Lower leg skin (tissue), 3 donors: ENCODE results near the gene KIDINS220.

Experiments
- CTCF ChIP-seq, 3 donors: fragments of 450-650 bp; IDR thresholded peaks; one replicate each; pipeline ENCODE4 v1.5.1; 2016; ENCODE audit warnings: antibody characterized with exemption in 3 of 3, mild to moderate bottlenecking in 3 of 3, moderate library complexity in 2 of 3
- POLR2A ChIP-seq, 2 donors: fragments of 450-650 bp; IDR thresholded peaks; one replicate each; pipeline ENCODE4 v1.6.1; 2016 to 2017; ENCODE audit warnings: antibody characterized with exemption in 2 of 2, mild to moderate bottlenecking in 1 of 2, moderate library complexity in 1 of 2

DNA sequence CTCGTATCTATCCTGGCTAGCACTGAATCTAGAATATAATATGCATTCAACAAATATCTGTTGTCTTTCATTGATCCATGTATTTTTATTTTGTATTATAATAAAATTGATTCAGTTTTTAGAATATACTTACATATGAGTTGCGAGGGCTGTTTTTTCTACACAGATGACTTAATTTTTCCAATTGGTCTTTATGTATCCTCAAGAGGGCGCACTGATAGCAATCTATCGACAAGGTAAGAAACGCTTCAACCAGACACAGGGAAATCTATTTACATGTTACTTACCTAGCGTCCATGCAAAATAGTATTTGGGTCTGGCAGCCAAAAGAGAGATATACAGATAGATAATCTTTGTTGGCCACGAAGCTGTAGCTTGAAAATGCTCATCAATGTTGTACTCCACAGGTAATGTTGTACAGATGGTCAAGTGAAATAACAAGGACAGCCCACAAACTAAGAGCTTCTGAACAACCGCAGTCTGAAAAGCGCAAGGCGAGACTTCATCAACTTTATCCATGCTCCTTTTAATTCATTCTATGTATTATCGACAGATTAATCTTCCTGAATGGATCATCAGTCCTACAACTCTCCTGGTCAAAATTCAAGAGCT is 35.5 kb upstream of the KIDINS220 start:
- no peak for TF ChIP-seq CTCF (IDR thresholded peaks at IDR 0.05)
- no peak for TF ChIP-seq POLR2A (IDR thresholded peaks at IDR 0.05)
